Hepatocyte (in vitro differentiated cells): ENCODE measurements around the gene TM4SF4.

Source experiments
- EZH2phosphoT487 ChIP-seq: fragments of 200-600 bp; sonication (generic); IDR thresholded peaks from one replicate; pipeline ENCODE4 v1.6.1; 2018; ENCODE audit warnings: antibody characterized with exemption, mild to moderate bottlenecking, low read depth, moderate library complexity; ENCODE audit not compliant: unreplicated experiment, severe bottlenecking
- TF ChIP-seq, protein P1 (sequence below): fragments of 200-600 bp; sonication (generic); IDR thresholded peaks from 2 replicates; pipeline ENCODE4 v1.5.1; 2016; ENCODE audit warnings: antibody characterized with exemption, mild to moderate bottlenecking; ENCODE audit not compliant: poor library complexity

DNA sequence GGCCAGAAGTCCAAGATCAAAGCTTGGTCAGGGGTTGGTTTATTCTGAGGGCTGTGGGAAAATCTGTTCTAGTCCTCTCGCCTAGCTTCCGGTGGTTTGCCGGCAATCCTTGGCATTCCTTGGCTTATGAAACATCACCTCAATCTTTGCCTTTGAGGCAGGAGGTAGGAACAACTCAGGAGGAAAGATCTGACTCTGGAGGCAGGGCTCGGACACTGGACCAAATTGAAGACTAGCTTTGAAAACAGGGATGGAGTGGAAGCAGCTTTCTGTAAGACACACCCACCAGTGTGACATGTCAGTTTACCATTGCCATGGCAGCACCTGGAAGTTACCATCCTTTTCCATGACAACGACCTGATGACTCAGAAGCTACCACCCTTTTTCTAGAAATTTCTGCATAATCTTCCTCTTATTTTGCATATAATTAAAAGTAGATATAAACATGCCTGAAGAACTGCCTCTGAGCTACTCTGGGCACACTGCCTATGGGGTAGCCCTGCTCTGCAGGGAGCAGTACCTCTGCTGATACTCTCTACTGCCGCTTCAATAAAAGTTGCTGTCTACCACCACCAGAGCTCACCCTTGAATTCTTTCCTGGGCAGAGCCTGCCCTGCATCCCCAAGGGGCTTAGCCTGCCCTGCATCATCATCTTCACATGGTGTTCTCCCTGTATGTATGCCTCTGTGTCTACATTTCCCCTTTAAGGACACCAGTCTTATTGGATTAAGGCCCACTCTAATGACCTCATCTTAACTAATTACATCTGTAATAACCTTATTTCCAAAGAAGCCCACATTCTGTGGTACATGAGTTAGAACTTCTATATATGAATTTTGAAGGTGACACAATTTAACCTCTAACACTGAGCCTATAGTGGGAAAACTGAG is 38.3 kb upstream of the TM4SF4 start:
- TF ChIP-seq, protein P1, sequence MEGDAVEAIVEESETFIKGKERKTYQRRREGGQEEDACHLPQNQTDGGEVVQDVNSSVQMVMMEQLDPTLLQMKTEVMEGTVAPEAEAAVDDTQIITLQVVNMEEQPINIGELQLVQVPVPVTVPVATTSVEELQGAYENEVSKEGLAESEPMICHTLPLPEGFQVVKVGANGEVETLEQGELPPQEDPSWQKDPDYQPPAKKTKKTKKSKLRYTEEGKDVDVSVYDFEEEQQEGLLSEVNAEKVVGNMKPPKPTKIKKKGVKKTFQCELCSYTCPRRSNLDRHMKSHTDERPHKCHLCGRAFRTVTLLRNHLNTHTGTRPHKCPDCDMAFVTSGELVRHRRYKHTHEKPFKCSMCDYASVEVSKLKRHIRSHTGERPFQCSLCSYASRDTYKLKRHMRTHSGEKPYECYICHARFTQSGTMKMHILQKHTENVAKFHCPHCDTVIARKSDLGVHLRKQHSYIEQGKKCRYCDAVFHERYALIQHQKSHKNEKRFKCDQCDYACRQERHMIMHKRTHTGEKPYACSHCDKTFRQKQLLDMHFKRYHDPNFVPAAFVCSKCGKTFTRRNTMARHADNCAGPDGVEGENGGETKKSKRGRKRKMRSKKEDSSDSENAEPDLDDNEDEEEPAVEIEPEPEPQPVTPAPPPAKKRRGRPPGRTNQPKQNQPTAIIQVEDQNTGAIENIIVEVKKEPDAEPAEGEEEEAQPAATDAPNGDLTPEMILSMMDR = no peak
- no peak for TF ChIP-seq EZH2phosphoT487
